ENCODE results near the gene NCOR2.

DNA sequence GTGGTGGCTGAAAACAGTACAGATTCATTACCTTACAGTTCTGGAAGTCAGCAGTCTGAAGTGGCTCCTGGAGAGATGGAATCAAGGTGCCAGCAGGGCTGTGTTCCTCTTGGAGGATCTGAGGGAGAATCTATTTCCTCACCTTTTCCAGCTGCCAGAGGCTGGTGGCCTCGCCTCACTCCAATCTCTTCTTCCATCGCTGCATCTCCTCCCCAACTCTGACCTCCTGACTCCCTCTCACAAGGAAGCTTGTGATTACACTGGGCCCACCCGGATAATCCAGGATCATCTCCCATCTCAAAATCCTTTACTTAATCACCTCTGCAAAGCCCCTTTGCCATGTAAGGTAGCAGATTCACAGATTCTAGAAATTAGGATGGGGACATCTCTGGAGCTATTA, 11.4 kb upstream of the NCOR2 start:
- TF ChIP-seq, protein P1, sequence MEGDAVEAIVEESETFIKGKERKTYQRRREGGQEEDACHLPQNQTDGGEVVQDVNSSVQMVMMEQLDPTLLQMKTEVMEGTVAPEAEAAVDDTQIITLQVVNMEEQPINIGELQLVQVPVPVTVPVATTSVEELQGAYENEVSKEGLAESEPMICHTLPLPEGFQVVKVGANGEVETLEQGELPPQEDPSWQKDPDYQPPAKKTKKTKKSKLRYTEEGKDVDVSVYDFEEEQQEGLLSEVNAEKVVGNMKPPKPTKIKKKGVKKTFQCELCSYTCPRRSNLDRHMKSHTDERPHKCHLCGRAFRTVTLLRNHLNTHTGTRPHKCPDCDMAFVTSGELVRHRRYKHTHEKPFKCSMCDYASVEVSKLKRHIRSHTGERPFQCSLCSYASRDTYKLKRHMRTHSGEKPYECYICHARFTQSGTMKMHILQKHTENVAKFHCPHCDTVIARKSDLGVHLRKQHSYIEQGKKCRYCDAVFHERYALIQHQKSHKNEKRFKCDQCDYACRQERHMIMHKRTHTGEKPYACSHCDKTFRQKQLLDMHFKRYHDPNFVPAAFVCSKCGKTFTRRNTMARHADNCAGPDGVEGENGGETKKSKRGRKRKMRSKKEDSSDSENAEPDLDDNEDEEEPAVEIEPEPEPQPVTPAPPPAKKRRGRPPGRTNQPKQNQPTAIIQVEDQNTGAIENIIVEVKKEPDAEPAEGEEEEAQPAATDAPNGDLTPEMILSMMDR (IDR thresholded peaks at IDR 0.05), result no peak
- no peak for TF ChIP-seq EZH2 (IDR thresholded peaks at IDR 0.05; ENCODE audit: borderline replicate concordance, insufficient read depth, low read depth, low read length, poor library complexity, severe bottlenecking)

Measured in B cell (primary cell).